ENCODE data around the gene PLEKHA7. TPM values are rescaled to one million over a fixed set of nuclear protein-coding genes. Genes with fewer than 3 reads are reported as not detected.
"Not testable (repeated sequence)": the region's sequence is repeated elsewhere in the genome, so short reads cannot be mapped to it uniquely, and the experiment has no call there.

Gene PLEKHA7
- total RNA-seq, 6 experiments from 2014 or later = 12.7 to 26.7 (median 21.5) TPM

- Histone ChIP-seq H3K27me3 (no peaks in the 10 kb centered on the region), H3K36me3 (no peaks in the 10 kb centered on the region), H3K27ac (no peak overlapping the region), H3K4me1 (no peaks in the 10 kb centered on the region), H3K9me3 (no peaks in the 10 kb centered on the region), H3K4me3 (no peak overlapping the region)
- TF ChIP-seq CTCF (IDR thresholded peaks at IDR 0.05) = no peak
- TF ChIP-seq POLR2A (IDR thresholded peaks at IDR 0.05) = no peak
- no peak for ATAC-seq
- intact Hi-C loops (cut with DNase I) = no loop called here
- no peak for DNase-seq
- WGBS (ENCODE audit: insufficient coverage, low coverage, low lambda C conversion rate, missing lambda C conversion rate) = no CpG with 5 or more reads among the region's 1 CpG
Observed at GRCh38 chr11:16867097-16867496, 147.1 kb downstream of the PLEKHA7 start.

- H3K36me3 ChIP-seq; H3K27ac ChIP-seq; DNase-seq; ATAC-seq; H3K27me3 ChIP-seq; H3K4me3 ChIP-seq; H3K9me3 ChIP-seq; intact Hi-C loops (cut with DNase I); H3K4me1 ChIP-seq: not testable (repeated sequence)
- WGBS (ENCODE audit: insufficient coverage, low coverage, low lambda C conversion rate, missing lambda C conversion rate) = 91% methylated on average over 1 of the region's 1 CpG
Observed at GRCh38 chr11:16864428-16864827, 149.8 kb downstream of the PLEKHA7 start.

- 87% methylated on average over 7 of the region's 10 CpGs for WGBS (ENCODE audit: insufficient coverage, low coverage, low lambda C conversion rate, missing lambda C conversion rate)
- no peak for ATAC-seq
- no peak for TF ChIP-seq CTCF (IDR thresholded peaks at IDR 0.05)
- TF ChIP-seq POLR2A (IDR thresholded peaks at IDR 0.05) = no peak
Observed at GRCh38 chr11:16863389-16863788, 150.8 kb downstream of the PLEKHA7 start.

GRCh38 chr11:16862726-16863125 is 151.5 kb downstream of the PLEKHA7 start:
- Histone ChIP-seq H3K27ac (no peak overlapping the region), H3K9me3 (no peaks in the 10 kb centered on the region), H3K4me1 (no peaks in the 10 kb centered on the region), H3K36me3 (no peaks in the 10 kb centered on the region), H3K27me3 (no peaks in the 10 kb centered on the region), H3K4me3 (no peak overlapping the region)
- WGBS (ENCODE audit: insufficient coverage, low coverage, low lambda C conversion rate, missing lambda C conversion rate) = 87% methylated on average over 3 of the region's 3 CpGs
- intact Hi-C loops (cut with DNase I) = no loop called here
- TF ChIP-seq POLR2A (IDR thresholded peaks at IDR 0.05) (no peak), CTCF (IDR thresholded peaks at IDR 0.05) (no peak)
- ATAC-seq (no peak), DNase-seq (no peak)

More at GRCh38 chr11:16863389-16863788, 150.8 kb downstream of the PLEKHA7 start:
- H3K36me3 ChIP-seq = no peaks in the 10 kb centered on the region
- no peak for DNase-seq
- H3K4me1 ChIP-seq = no peaks in the 10 kb centered on the region
- H3K27ac ChIP-seq = no peak overlapping the region
- intact Hi-C loops (cut with DNase I) = no loop called here
- H3K27me3 ChIP-seq = no peaks in the 10 kb centered on the region
- no peak overlapping the region for H3K4me3 ChIP-seq
- H3K9me3 ChIP-seq = no peaks in the 10 kb centered on the region

GRCh38 chr11:16861862-16862261 is 152.4 kb downstream of the PLEKHA7 start:
- no peaks in the 10 kb centered on the region for H3K27me3 ChIP-seq
- no peaks in the 10 kb centered on the region for H3K9me3 ChIP-seq
- TF ChIP-seq POLR2A (IDR thresholded peaks at IDR 0.05) (no peak), CTCF (IDR thresholded peaks at IDR 0.05) (no peak)
- H3K27ac ChIP-seq = no peak overlapping the region
- ATAC-seq (no peak), DNase-seq (no peak)
- no peaks in the 10 kb centered on the region for H3K4me1 ChIP-seq
- no peaks in the 10 kb centered on the region for H3K36me3 ChIP-seq
- 83% methylated on average over 1 of the region's 3 CpGs for WGBS (ENCODE audit: insufficient coverage, low coverage, low lambda C conversion rate, missing lambda C conversion rate)
- no peak overlapping the region for H3K4me3 ChIP-seq
- intact Hi-C loops (cut with DNase I) = no loop called here

Measured in right lobe of liver (tissue), 6 donors.